CD14-positive monocyte (primary cell): ENCODE data around the gene ZRANB1. TPM values are rescaled to one million over a fixed set of nuclear protein-coding genes. Genes with fewer than 3 reads are reported as not detected.
A peak's percentile ranks its signal among the peaks of the same experiment; 100 is the strongest.

ENCODE experiments used
- DNase-seq, 3 donors: peaks; one replicate each; pipeline ENCODE4 v3.0.0-alpha.2; 2011 to 2022
- H2AFZ ChIP-seq: 2 replicates; pipeline ENCODE4 v1.6.0; 2012; ENCODE audit warnings: mild to moderate bottlenecking, low read depth, low read length, inconsistent platforms; ENCODE audit not compliant: insufficient read depth, poor library complexity, severe bottlenecking
- H3K27ac ChIP-seq, 2 donors: 1 replicate in 1 of 2; 2 replicates in 1 of 2; pipeline ENCODE4 v1.5.1; 2012 to 2013; ENCODE audit warnings: low read length in 2 of 2, control low read depth in 1 of 2, inconsistent platforms in 1 of 2, low read depth in 1 of 2, mild to moderate bottlenecking in 1 of 2
- H3K27me3 ChIP-seq, 2 donors: one replicate each; pipeline versions ENCODE4 v1.6.0 to v1.6.1; 2011 to 2013; ENCODE audit warnings: low read length in 2 of 2; ENCODE audit not compliant: control insufficient read depth in 2 of 2, insufficient read depth in 2 of 2
- H3K36me3 ChIP-seq, 2 donors: replicated peaks in 1 of 2; 1 replicate in 1 of 2; 2 replicates in 1 of 2; pipeline versions ENCODE4 v1.5.1 to v1.6.1; 2012 to 2013; ENCODE audit warnings: low read length in 2 of 2, control low read depth in 1 of 2, inconsistent platforms in 1 of 2, mild to moderate bottlenecking in 1 of 2; ENCODE audit not compliant: insufficient read depth in 2 of 2, control insufficient read depth in 1 of 2
- H3K4me1 ChIP-seq, 2 donors: 1 replicate in 1 of 2; 2 replicates in 1 of 2; pipeline versions ENCODE4 v1.5.1 to v1.6.1; 2012 to 2013; ENCODE audit warnings: low read length in 2 of 2, control low read depth in 1 of 2, inconsistent platforms in 1 of 2, mild to moderate bottlenecking in 1 of 2, moderate library complexity in 1 of 2; ENCODE audit not compliant: insufficient read depth in 2 of 2, control insufficient read depth in 1 of 2
- H3K4me2 ChIP-seq: replicated peaks from 2 replicates; pipeline ENCODE3; 2012; ENCODE audit warnings: low read length, moderate library complexity, mild to moderate bottlenecking; ENCODE audit not compliant: poor library complexity, severe bottlenecking; ENCODE audit errors: extremely low read depth
- H3K4me3 ChIP-seq, 3 experiments: fragments of 200-600 bp in 1 of 3; sonication (generic) in 1 of 3; replicated peaks in 1 of 3; 1 replicate in 2 of 3; 2 replicates in 1 of 3; pipeline ENCODE4 v1.5.1; 2011 to 2013; ENCODE audit warnings: low read length in 3 of 3, mild to moderate bottlenecking in 3 of 3, control low read depth in 2 of 3, low read depth in 2 of 3, inconsistent platforms in 1 of 3, moderate library complexity in 1 of 3
- H3K79me2 ChIP-seq: 2 replicates; pipeline ENCODE4 v1.6.0; 2012; ENCODE audit warnings: mild to moderate bottlenecking, control low read depth, inconsistent platforms, low read length, moderate library complexity; ENCODE audit not compliant: insufficient read depth
- H3K9ac ChIP-seq: 2 replicates; pipeline ENCODE4 v1.6.0; 2017; ENCODE audit warnings: low read length, mild to moderate bottlenecking; ENCODE audit not compliant: insufficient read depth, poor library complexity, severe bottlenecking
- H3K9me3 ChIP-seq, 2 donors: replicated peaks in 1 of 2; 1 replicate in 1 of 2; 2 replicates in 1 of 2; pipeline versions ENCODE4 v1.5.1 to v1.6.1; 2012 to 2013; ENCODE audit warnings: low read length in 2 of 2, control low read depth in 1 of 2; ENCODE audit not compliant: control insufficient read depth in 1 of 2, insufficient read depth in 1 of 2
- H4K20me1 ChIP-seq: 2 replicates; pipeline ENCODE4 v1.6.0; 2012; ENCODE audit warnings: mild to moderate bottlenecking, low read length, control low read depth, moderate library complexity; ENCODE audit not compliant: insufficient read depth
- H3K27ac Mint-ChIP-seq, 7 donors: one replicate each; pipeline ENCODE4 v1.8.0; 2020; ENCODE audit warnings: mild to moderate bottlenecking in 7 of 7, mixed read lengths in 7 of 7, moderate library complexity in 6 of 7, inconsistent platforms in 2 of 7
- H3K27me3 Mint-ChIP-seq, 3 donors: one replicate each; pipeline ENCODE4 v1.8.0; 2021 to 2022; ENCODE audit warnings: low read depth in 3 of 3, mild to moderate bottlenecking in 3 of 3, mixed read lengths in 3 of 3, moderate library complexity in 3 of 3, inconsistent platforms in 1 of 3
- H3K36me3 Mint-ChIP-seq, 2 donors: one replicate each; pipeline ENCODE4 v1.8.0; 2020; ENCODE audit warnings: mixed read lengths in 2 of 2, inconsistent platforms in 1 of 2, mild to moderate bottlenecking in 1 of 2
- H3K4me1 Mint-ChIP-seq: one replicate; pipeline ENCODE4 v1.8.0; 2020; ENCODE audit warnings: mild to moderate bottlenecking, mixed read lengths
- H3K4me3 Mint-ChIP-seq, 2 donors: one replicate each; pipeline ENCODE4 v1.8.0; 2020; ENCODE audit warnings: mild to moderate bottlenecking in 2 of 2, mixed read lengths in 2 of 2, moderate library complexity in 1 of 2
- H3K9me3 Mint-ChIP-seq, 7 donors: one replicate each; pipeline ENCODE4 v1.8.0; 2020 to 2022; ENCODE audit warnings: mixed read lengths in 7 of 7, mild to moderate bottlenecking in 6 of 7, moderate library complexity in 6 of 7, inconsistent platforms in 2 of 7
- CTCF ChIP-seq: fragments of 200-600 bp; IDR thresholded peaks from one replicate; pipeline ENCODE4 v1.8.0; 2022; ENCODE audit warnings: antibody characterized with exemption, mild to moderate bottlenecking
- WGBS: methylation state at CpG from one replicate; pipeline ENCODE4 v1.1.5; 2013; ENCODE audit warnings: missing lambda C conversion rate; ENCODE audit not compliant: insufficient coverage; 5-methylcytosine and 5-hydroxymethylcytosine counted together
- intact Hi-C, 2 donors: fragments of 100-400 bp; cut with micrococcal nuclease; formaldehyde crosslinking; loops; one replicate each; pipeline versions ENCODE4 v1.15.0 to v1.15.1; 2023
- polyA plus RNA-seq, 3 donors: library from polyadenylated mRNA; depleted of rRNA in 1 of 3; unstranded in 2 of 3; stranded (reverse) in 1 of 3; fragments of 300-500 nt in 2 of 3; fragments of >200 nt in 1 of 3; fragmentation: Illumina TruSeq in 2 of 3; gene quantifications; 1 replicate in 2 of 3; 2 replicates in 1 of 3; pipeline ENCODE4 v1.2.3, GENCODE V29; 2012 to 2021

The ZRANB1 gene
- polyA plus RNA-seq, 3 donors: 2.7 to 5.6 (median 3.1) TPM

- H3K36me3 ChIP-seq: no peaks in the 10 kb centered on the region
- H3K4me2 ChIP-seq: no peak overlapping the region
- H4K20me1 ChIP-seq: peaks cover 99% of the 10 kb centered on the region
- H3K27me3 ChIP-seq: no peaks in the 10 kb centered on the region
- peaks cover 0 to 1% of the 10 kb centered on the region in 2 donors for H3K36me3 Mint-ChIP-seq
- peak overlapping the region in 2 of 7 donors; percentile 12 to 77 for H3K27ac Mint-ChIP-seq
- peaks cover 100% of the 10 kb centered on the region for H3K79me2 ChIP-seq
- H3K4me1 ChIP-seq: no peaks in the 10 kb centered on the region
- intact Hi-C loops: no loop called here
- H3K27ac ChIP-seq: peak overlapping the region in 1 of 2 donors; percentile 9
- H3K9me3 Mint-ChIP-seq: peaks cover 0 to 7% (median 0%) of the 10 kb centered on the region in 7 donors
- H3K9ac ChIP-seq: no peak overlapping the region
- WGBS: 86% methylated on average over 2 of the region's 2 CpGs
- H3K4me1 Mint-ChIP-seq: peaks cover 14% of the 10 kb centered on the region
- DNase-seq: peak in 1 of 3 donors; percentile 15
- H3K4me3 ChIP-seq: no peak overlapping the region
- H3K9me3 ChIP-seq: no peaks in the 10 kb centered on the region
- H3K4me3 Mint-ChIP-seq: no peak overlapping the region
- H2AFZ ChIP-seq: no peak overlapping the region
- TF ChIP-seq CTCF: no peak
- peaks cover 0 to 1% (median 0%) of the 10 kb centered on the region in 3 donors for H3K27me3 Mint-ChIP-seq
Measured at GRCh38 chr10:124935946-124936345, 6.0 kb upstream of the ZRANB1 start.

- no peak for DNase-seq
- H3K4me2 ChIP-seq: no peak overlapping the region
- peaks cover 100% of the 10 kb centered on the region for H3K79me2 ChIP-seq
- H3K4me3 ChIP-seq: no peak overlapping the region
- WGBS: no CpG with 5 or more reads among the region's 7 CpGs
- H4K20me1 ChIP-seq: peaks cover 99% of the 10 kb centered on the region
- H3K27me3 ChIP-seq: no peaks in the 10 kb centered on the region
- H3K36me3 ChIP-seq: no peaks in the 10 kb centered on the region
- H3K9me3 ChIP-seq: no peaks in the 10 kb centered on the region
- H3K4me1 ChIP-seq: no peaks in the 10 kb centered on the region
- Mint-ChIP-seq H3K4me3 (no peak overlapping the region), H3K36me3 (peaks cover 0 to 1% of the 10 kb centered on the region in 2 donors), H3K27me3 (peaks cover 0 to 1% (median 0%) of the 10 kb centered on the region in 3 donors), H3K4me1 (peaks cover 14% of the 10 kb centered on the region), H3K27ac (no peak overlapping the region), H3K9me3 (peaks cover 0 to under 1% (median 0%) of the 10 kb centered on the region in 7 donors)
- H3K9ac ChIP-seq: no peak overlapping the region
- intact Hi-C loops: no loop called here
- no peak for TF ChIP-seq CTCF
- H3K27ac ChIP-seq: no peak overlapping the region
- H2AFZ ChIP-seq: no peak overlapping the region
Measured at GRCh38 chr10:124936813-124937212, 5.1 kb upstream of the ZRANB1 start.
